Stimulated activated CD8-positive, alpha-beta memory T cell treated with anti-CD3 and anti-CD28 coated beads, Interleukin-15, amount 100 ng/mL, for 24 hours (primary cell): ENCODE measurements around the gene AADACL2.

Source experiments
- DNase-seq: peaks from one replicate; pipeline ENCODE4 v3.0.0-alpha.2; 2020; ENCODE audit warnings: low read depth

AADACL2 gene

DNA sequence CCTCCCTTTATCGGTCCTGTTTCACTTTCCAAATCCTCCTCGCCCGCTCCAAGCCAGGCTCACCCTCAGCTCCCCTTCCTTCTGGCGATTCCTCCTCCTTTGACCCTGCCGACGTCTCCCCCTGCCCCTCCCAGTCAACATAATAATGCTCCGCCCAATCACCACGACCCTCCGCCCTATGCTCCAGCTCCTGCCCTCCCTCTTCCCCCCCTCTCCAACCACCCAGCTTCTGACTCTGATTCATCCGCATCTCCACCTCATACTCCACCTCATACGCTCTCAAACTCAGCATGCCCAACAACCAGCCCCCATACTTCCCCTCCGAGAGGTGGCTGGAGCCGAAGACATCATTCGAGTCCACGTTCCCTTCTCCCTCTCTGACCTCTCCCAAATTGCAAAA lies 73.1 kb downstream of the AADACL2 start:
- DNase-seq, result no peak
